Natural killer cell (primary cell): ENCODE data around the gene KRTAP10-10. TPM values are rescaled to one million over a fixed set of nuclear protein-coding genes. Genes with fewer than 3 reads are reported as not detected.

Experiments
- ATAC-seq, 3 donors: fragments of 150-1000 bp in 2 of 3; fragments of 200-7000 bp in 1 of 3; cut with Tn5 transposase; 1 replicate in 1 of 3; 2 replicates in 2 of 3; pipeline ENCODE4 v1.10.0; 2021; ENCODE audit warnings: mild to moderate bottlenecking in 2 of 3, moderate library complexity in 2 of 3
- DNase-seq, 2 donors: peaks; one replicate each; pipeline versions ENCODE4 v3.0.0 to v3.0.0-alpha.2; 2013 to 2021; ENCODE audit warnings: mixed read lengths in 1 of 2
- H3K27ac ChIP-seq: one replicate; pipeline ENCODE4 v1.5.1; 2013; ENCODE audit warnings: mild to moderate bottlenecking, low read length
- H3K27me3 ChIP-seq: one replicate; pipeline ENCODE4 v1.6.1; 2013; ENCODE audit warnings: low read length; ENCODE audit not compliant: control insufficient read depth, insufficient read depth
- H3K36me3 ChIP-seq: one replicate; pipeline ENCODE4 v1.6.1; 2013; ENCODE audit warnings: low read length; ENCODE audit not compliant: control insufficient read depth, insufficient read depth
- H3K4me1 ChIP-seq: one replicate; pipeline ENCODE4 v1.6.1; 2013; ENCODE audit warnings: low read length; ENCODE audit not compliant: control insufficient read depth, insufficient read depth
- H3K4me3 ChIP-seq: one replicate; pipeline ENCODE4 v1.5.1; 2013; ENCODE audit warnings: low read length
- H3K9me3 ChIP-seq: one replicate; pipeline ENCODE4 v1.6.1; 2013; ENCODE audit warnings: low read length; ENCODE audit not compliant: control insufficient read depth, insufficient read depth
- H3K27ac Mint-ChIP-seq, 2 donors: one replicate each; pipeline ENCODE4 v1.8.0; 2022; ENCODE audit warnings: mild to moderate bottlenecking in 2 of 2, mixed read lengths in 2 of 2, moderate library complexity in 1 of 2
- H3K27me3 Mint-ChIP-seq, 2 donors: one replicate each; pipeline ENCODE4 v1.8.0; 2022; ENCODE audit warnings: low read depth in 2 of 2, mixed read lengths in 2 of 2
- H3K36me3 Mint-ChIP-seq: one replicate; pipeline ENCODE4 v1.8.0; 2022; ENCODE audit warnings: mixed read lengths
- H3K4me1 Mint-ChIP-seq, 2 donors: one replicate each; pipeline ENCODE4 v1.8.0; 2022; ENCODE audit warnings: mixed read lengths in 2 of 2
- H3K4me3 Mint-ChIP-seq: one replicate; pipeline ENCODE4 v1.8.0; 2022; ENCODE audit warnings: mild to moderate bottlenecking, moderate library complexity, mixed read lengths
- H3K9me3 Mint-ChIP-seq, 2 donors: one replicate each; pipeline ENCODE4 v1.8.0; 2022; ENCODE audit warnings: mixed read lengths in 2 of 2
- CTCF ChIP-seq: fragments of 200-600 bp; IDR thresholded peaks from one replicate; pipeline ENCODE4 v1.8.0; 2022; ENCODE audit warnings: antibody characterized with exemption
- WGBS: methylation state at CpG from one replicate; pipeline ENCODE4 v1.1.7; 2013; ENCODE audit warnings: missing lambda C conversion rate; ENCODE audit not compliant: insufficient coverage; 5-methylcytosine and 5-hydroxymethylcytosine counted together
- intact Hi-C: fragments of 100-400 bp; cut with micrococcal nuclease; formaldehyde crosslinking; loops from one replicate; pipeline ENCODE4 v1.14.2; 2022
- total RNA-seq, 4 donors: library from RNA; stranded (reverse); fragments of 120-200 nt in 1 of 4; gene quantifications; one replicate each; pipeline versions ENCODE4 v1.2.3 to v1.2.4, GENCODE V29; 2013 to 2022

KRTAP10-10 gene
- total RNA-seq, 3 donors from 2014 or later (not counting 1 experiment from before 2014, with no cell fraction given), result not detected

GRCh38 chr21:44664691-44665090 lies 27.5 kb downstream of the KRTAP10-10 start:
- H3K27ac ChIP-seq, result no peak overlapping the region
- no peaks in the 10 kb centered on the region for H3K36me3 Mint-ChIP-seq
- H3K27me3 Mint-ChIP-seq, result peaks cover 16 to 30% of the 10 kb centered on the region in 2 donors
- no peaks in the 10 kb centered on the region for H3K9me3 ChIP-seq
- peaks cover 4 to 8% of the 10 kb centered on the region in 2 donors for H3K4me1 Mint-ChIP-seq
- H3K4me1 ChIP-seq, result peaks cover under 1% of the 10 kb centered on the region
- intact Hi-C loops, result no loop called here
- DNase-seq (no peak), ATAC-seq (no peak)
- H3K36me3 ChIP-seq, result no peaks in the 10 kb centered on the region
- TF ChIP-seq CTCF, result no peak
- 88% methylated on average over 5 of the region's 5 CpGs for WGBS
- no peak overlapping the region for H3K27ac Mint-ChIP-seq
- H3K9me3 Mint-ChIP-seq, result peaks cover 0 to 2% of the 10 kb centered on the region in 2 donors
- H3K4me3 ChIP-seq, result no peak overlapping the region
- no peak overlapping the region for H3K4me3 Mint-ChIP-seq
- no peaks in the 10 kb centered on the region for H3K27me3 ChIP-seq

GRCh38 chr21:44666401-44667320 lies 29.5 kb downstream of the KRTAP10-10 start, which contains the start of gene KRTAP12-2:
Gene KRTAP12-2 (minus strand): TSS chr21:44666927. CDS start chr21:44666886, 41 bp downstream.
- Histone ChIP-seq H3K4me3 (no peak within 1 kb of the TSS), H3K27me3 (no peaks in the 10 kb centered on the region), H3K4me1 (no peaks in the 10 kb centered on the region), H3K9me3 (peaks cover 6% of the 10 kb centered on the region), H3K36me3 (no peaks in the 10 kb centered on the region), H3K27ac (no peak within 1 kb of the TSS)
- ATAC-seq (no peak), DNase-seq (no peak)
- Mint-ChIP-seq H3K4me3 (no peak within 1 kb of the TSS), H3K4me1 (peaks cover 0 to under 1% of the 10 kb centered on the region in 2 donors), H3K36me3 (peaks cover 1% of the 10 kb centered on the region), H3K27me3 (peaks cover 13 to 25% of the 10 kb centered on the region in 2 donors), H3K27ac (no peak within 1 kb of the TSS), H3K9me3 (peaks cover 0 to 2% of the 10 kb centered on the region in 2 donors)
- TF ChIP-seq CTCF, result no peak
- 72% methylated on average over 17 of the region's 19 CpGs for WGBS
- intact Hi-C loops, result no loop called here

- Mint-ChIP-seq H3K27me3 (peaks cover 13 to 23% of the 10 kb centered on the region in 2 donors), H3K27ac (no peak overlapping the region), H3K4me1 (no peaks in the 10 kb centered on the region), H3K4me3 (no peak overlapping the region), H3K9me3 (peaks cover 0 to 4% of the 10 kb centered on the region in 2 donors), H3K36me3 (peaks cover 8% of the 10 kb centered on the region)
- DNase-seq (no peak), ATAC-seq (no peak)
- peaks cover 12% of the 10 kb centered on the region for H3K9me3 ChIP-seq
- TF ChIP-seq CTCF, result no peak
- H3K4me3 ChIP-seq, result no peak overlapping the region
- intact Hi-C loops, result no loop called here
- 78% methylated on average over 1 of the region's 1 CpG for WGBS
- no peaks in the 10 kb centered on the region for H3K4me1 ChIP-seq
- H3K27me3 ChIP-seq, result no peaks in the 10 kb centered on the region
- no peak overlapping the region for H3K27ac ChIP-seq
- no peaks in the 10 kb centered on the region for H3K36me3 ChIP-seq
These were observed 30.5 kb downstream of the KRTAP10-10 start for GRCh38 chr21:44667612-44668011.
